ENCODE results near the gene NUP107.
"Not testable (repeated sequence)": the region's sequence is repeated elsewhere in the genome, so short reads cannot be mapped to it uniquely, and the experiment has no call there.

Gene NUP107

DNA sequence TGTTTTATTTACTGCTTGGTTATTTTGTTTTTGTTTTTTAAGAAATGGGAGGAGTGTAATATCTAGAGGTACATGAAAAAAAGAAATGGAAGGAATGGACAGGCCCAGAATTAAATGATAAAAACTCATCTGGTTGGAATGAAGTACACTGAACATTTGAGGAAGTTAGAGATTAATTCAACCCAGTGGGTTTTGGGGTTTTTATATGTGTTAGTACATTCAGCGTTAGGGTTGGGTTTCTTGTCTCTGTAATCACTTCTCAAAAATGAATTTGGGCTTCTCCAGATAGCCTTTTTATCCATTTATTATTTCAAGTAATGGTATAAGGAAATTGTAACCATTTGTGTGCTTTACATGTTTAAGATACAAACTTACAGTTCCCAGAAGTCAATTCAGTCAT, 19.5 kb upstream of the NUP107 start:
- Histone ChIP-seq H3K4me1 (ENCODE audit: control insufficient read depth, insufficient read depth, low read length, poor library complexity, severe bottlenecking) (no peaks in the 10 kb centered on the region), H3K36me3 (ENCODE audit: control insufficient read depth, insufficient read depth, low read length) (no peaks in the 10 kb centered on the region), H3K27me3 (replicated peaks; ENCODE audit: control insufficient read depth, insufficient read depth, low read length, poor library complexity, severe bottlenecking) (no peaks in the 10 kb centered on the region), H3K27ac (ENCODE audit: insufficient read depth, low read length, poor library complexity, severe bottlenecking) (no peak overlapping the region), H3K9me3 (ENCODE audit: control insufficient read depth, low read length) (no peaks in the 10 kb centered on the region), H3K4me3 (ENCODE audit: insufficient read depth, low read depth, low read length, poor library complexity, severe bottlenecking) (no peak overlapping the region)
- DNase-seq = no peak

DNA sequence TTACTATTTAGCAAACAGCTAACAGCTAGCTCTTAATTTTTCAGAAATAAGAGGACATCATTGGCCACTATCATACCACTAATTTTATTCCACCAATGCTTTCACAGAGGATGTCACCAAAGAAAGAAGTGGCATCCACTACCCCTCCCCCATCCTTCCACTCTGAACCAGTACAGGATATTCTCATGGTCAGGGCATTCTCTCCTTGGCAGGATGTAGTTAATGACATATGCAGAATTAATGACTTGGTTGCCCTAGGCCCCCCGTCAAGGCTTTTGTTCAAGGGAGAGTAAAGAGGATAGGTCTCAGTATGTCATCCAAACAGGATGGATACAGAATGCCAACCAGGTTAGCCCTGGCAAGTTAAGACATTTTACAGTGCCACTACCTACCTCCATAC, 18.9 kb upstream of the NUP107 start:
- Histone ChIP-seq H3K27ac (ENCODE audit: insufficient read depth, low read length, poor library complexity, severe bottlenecking) (no peak overlapping the region), H3K4me1 (ENCODE audit: control insufficient read depth, insufficient read depth, low read length, poor library complexity, severe bottlenecking) (no peaks in the 10 kb centered on the region), H3K9me3 (ENCODE audit: control insufficient read depth, low read length) (no peaks in the 10 kb centered on the region), H3K4me3 (ENCODE audit: insufficient read depth, low read depth, low read length, poor library complexity, severe bottlenecking) (no peak overlapping the region), H3K27me3 (replicated peaks; ENCODE audit: control insufficient read depth, insufficient read depth, low read length, poor library complexity, severe bottlenecking) (no peaks in the 10 kb centered on the region), H3K36me3 (ENCODE audit: control insufficient read depth, insufficient read depth, low read length) (no peaks in the 10 kb centered on the region)
- no peak for DNase-seq

DNA sequence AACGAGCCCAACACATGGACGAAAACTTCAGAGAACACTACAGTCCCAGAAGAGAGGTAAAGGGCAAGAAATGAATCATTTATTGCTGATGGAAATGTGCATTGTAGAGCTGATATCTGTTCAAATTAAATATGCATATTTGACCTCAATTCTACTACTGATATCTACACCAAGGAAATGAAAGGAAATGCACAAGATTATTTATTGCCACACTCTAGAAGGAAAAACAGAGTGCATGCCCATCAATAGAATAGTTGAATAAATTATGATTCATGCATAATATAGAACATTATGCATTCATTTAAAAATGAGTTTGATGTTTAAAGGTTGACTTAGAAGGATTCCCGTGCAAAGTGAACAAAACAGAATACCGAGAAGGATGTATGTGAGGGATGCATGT, 15.6 kb upstream of the NUP107 start:
- Histone ChIP-seq H3K36me3 (ENCODE audit: control insufficient read depth, insufficient read depth, low read length) (no peaks in the 10 kb centered on the region), H3K27ac (ENCODE audit: insufficient read depth, low read length, poor library complexity, severe bottlenecking) (no peak overlapping the region), H3K4me1 (ENCODE audit: control insufficient read depth, insufficient read depth, low read length, poor library complexity, severe bottlenecking) (peaks cover 13% of the 10 kb centered on the region), H3K4me3 (ENCODE audit: insufficient read depth, low read depth, low read length, poor library complexity, severe bottlenecking) (no peak overlapping the region), H3K9me3 (ENCODE audit: control insufficient read depth, low read length) (no peaks in the 10 kb centered on the region), H3K27me3 (replicated peaks; ENCODE audit: control insufficient read depth, insufficient read depth, low read length, poor library complexity, severe bottlenecking) (no peaks in the 10 kb centered on the region)
- no peak for DNase-seq

DNA sequence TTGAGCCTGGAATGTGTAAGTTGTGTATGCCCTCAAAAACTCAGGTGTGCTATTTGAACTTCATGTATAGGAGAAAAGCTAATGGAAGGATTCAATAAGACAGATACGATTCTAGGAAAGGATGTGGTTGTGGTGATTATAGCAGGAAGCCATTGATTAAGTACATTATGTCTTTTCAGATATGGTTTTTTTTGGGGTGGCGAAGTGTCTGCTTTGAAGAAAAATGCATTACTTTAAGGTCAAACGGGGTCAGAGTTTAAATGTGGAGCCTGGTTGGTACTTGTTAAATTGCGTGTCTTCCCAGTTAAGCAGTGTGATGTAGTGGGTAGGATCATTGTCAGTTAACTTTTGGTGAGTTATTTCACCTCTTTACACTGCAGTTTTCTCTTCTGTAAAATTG, 13.0 kb upstream of the NUP107 start:
- no peak for DNase-seq
- H3K27ac ChIP-seq (ENCODE audit: insufficient read depth, low read length, poor library complexity, severe bottlenecking) = peak overlapping the region; percentile 17
- H3K9me3 ChIP-seq (ENCODE audit: control insufficient read depth, low read length) = no peaks in the 10 kb centered on the region
- no peak overlapping the region for H3K4me3 ChIP-seq (ENCODE audit: insufficient read depth, low read depth, low read length, poor library complexity, severe bottlenecking)
- peaks cover 13% of the 10 kb centered on the region for H3K4me1 ChIP-seq (ENCODE audit: control insufficient read depth, insufficient read depth, low read length, poor library complexity, severe bottlenecking)
- H3K27me3 ChIP-seq (replicated peaks; ENCODE audit: control insufficient read depth, insufficient read depth, low read length, poor library complexity, severe bottlenecking) = no peaks in the 10 kb centered on the region
- H3K36me3 ChIP-seq (ENCODE audit: control insufficient read depth, insufficient read depth, low read length) = no peaks in the 10 kb centered on the region

DNA sequence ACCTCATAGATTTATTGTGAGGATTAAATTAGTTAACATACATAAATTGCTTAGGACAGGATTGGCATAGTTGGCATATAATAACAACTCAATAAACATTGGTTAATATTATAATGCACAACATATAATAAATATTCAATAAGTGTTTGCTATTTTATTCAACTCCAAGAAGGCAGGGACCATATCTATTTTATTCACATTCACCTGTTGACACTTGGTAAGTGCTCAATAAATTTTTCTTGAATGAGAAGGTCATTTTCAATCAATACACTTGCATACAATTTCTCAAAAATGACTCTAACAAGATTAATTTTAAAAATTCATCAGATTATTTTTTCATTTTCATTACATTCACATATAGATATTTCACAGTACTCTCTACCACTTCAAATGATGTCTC, 12.4 kb upstream of the NUP107 start:
- H3K27ac ChIP-seq (ENCODE audit: insufficient read depth, low read length, poor library complexity, severe bottlenecking) = peak overlapping the region; percentile 26

DNA sequence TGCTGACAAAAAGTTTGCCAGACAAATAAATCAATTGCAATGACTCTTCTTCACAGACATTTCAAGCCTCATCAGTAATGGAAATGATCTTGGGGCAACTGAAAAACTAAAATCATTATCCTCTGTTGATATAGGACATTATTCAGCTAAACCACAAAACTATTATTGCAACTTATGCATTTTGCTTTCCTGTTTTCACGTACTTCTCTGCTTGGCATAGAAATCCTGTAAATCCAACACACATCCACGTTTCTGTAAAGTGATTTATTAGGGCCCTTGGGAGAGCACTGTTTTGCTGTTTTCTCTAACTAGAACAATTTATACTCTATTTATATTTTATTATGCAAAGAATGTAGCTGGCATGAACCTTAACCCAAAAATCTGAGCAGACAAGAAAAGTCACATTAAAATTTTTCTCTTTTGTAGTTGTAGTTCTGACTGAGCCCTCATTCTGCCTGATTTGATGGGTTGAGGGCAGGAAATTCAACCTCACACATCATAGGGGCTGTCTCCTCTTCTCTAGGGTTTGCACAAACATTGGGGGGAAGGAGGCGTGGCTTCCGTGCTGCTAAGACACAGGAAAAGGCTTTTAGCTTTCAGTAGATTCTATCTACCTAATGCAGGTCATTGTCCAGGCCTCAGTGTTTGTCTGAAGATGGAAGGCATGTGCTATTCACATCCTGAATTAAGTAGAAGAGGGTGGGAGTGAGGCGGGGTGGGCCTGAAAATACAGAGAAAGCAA, 11.5 kb upstream of the NUP107 start:
- Histone ChIP-seq H3K9me3 (ENCODE audit: control insufficient read depth, low read length) (no peaks in the 10 kb centered on the region), H3K27me3 (replicated peaks; ENCODE audit: control insufficient read depth, insufficient read depth, low read length, poor library complexity, severe bottlenecking) (no peaks in the 10 kb centered on the region), H3K4me3 (ENCODE audit: insufficient read depth, low read depth, low read length, poor library complexity, severe bottlenecking) (peak overlapping the region; percentile 18), H3K4me1 (ENCODE audit: control insufficient read depth, insufficient read depth, low read length, poor library complexity, severe bottlenecking) (peaks cover 13% of the 10 kb centered on the region), H3K36me3 (ENCODE audit: control insufficient read depth, insufficient read depth, low read length) (no peaks in the 10 kb centered on the region), H3K27ac (ENCODE audit: insufficient read depth, low read length, poor library complexity, severe bottlenecking) (peak overlapping the region; percentile 41)
- peak; percentile 13 to 45 (median 40) for DNase-seq

More for the DNA sequence above, 12.4 kb upstream of the NUP107 start:
- no peak overlapping the region for H3K4me3 ChIP-seq (ENCODE audit: insufficient read depth, low read depth, low read length, poor library complexity, severe bottlenecking)
- no peaks in the 10 kb centered on the region for H3K9me3 ChIP-seq (ENCODE audit: control insufficient read depth, low read length)
- H3K4me1 ChIP-seq (ENCODE audit: control insufficient read depth, insufficient read depth, low read length, poor library complexity, severe bottlenecking) = peaks cover 13% of the 10 kb centered on the region
- no peaks in the 10 kb centered on the region for H3K36me3 ChIP-seq (ENCODE audit: control insufficient read depth, insufficient read depth, low read length)
- no peaks in the 10 kb centered on the region for H3K27me3 ChIP-seq (replicated peaks; ENCODE audit: control insufficient read depth, insufficient read depth, low read length, poor library complexity, severe bottlenecking)
- no peak for DNase-seq

DNA sequence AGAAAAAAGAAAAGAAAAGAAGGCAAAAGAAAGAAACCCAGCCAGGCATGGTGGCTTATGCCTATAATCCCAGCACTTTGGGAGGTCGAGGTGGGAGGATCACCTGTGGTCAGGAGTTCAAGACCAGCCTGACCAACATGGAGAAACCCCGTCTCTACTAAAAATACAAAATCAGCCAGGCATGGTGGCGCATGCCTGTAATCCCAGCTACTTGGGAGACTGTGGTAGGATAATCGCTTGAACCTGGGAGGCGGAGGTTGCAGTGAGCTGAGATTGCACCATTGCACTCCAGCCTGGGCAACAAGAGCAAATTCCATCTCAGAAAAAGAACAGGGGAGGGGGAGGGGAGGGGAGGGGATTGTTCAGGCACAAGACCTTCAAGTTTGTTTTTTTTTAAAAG, 9.9 kb upstream of the NUP107 start:
- H3K4me1 ChIP-seq (ENCODE audit: control insufficient read depth, insufficient read depth, low read length, poor library complexity, severe bottlenecking) = peaks cover 13% of the 10 kb centered on the region
- H3K9me3 ChIP-seq (ENCODE audit: control insufficient read depth, low read length); H3K27ac ChIP-seq (ENCODE audit: insufficient read depth, low read length, poor library complexity, severe bottlenecking); H3K4me3 ChIP-seq (ENCODE audit: insufficient read depth, low read depth, low read length, poor library complexity, severe bottlenecking); H3K27me3 ChIP-seq (replicated peaks; ENCODE audit: control insufficient read depth, insufficient read depth, low read length, poor library complexity, severe bottlenecking); DNase-seq; H3K36me3 ChIP-seq (ENCODE audit: control insufficient read depth, insufficient read depth, low read length): not testable (repeated sequence)

DNA sequence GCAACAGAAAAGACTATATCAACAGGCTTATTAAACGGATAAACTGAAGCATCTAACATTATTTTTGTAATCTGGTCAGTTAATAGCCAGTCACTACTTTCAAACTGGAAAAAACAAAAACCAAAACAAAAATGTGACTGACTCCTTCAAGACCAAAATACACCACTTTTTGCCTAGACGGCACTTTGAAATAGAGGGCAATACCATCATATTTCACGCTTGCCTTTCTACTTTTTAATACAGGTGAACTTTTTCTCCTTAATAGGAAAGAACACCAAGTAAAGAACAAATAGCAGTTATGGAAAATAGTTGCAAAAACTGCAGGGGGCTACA, 550 bp upstream of the NUP107 start:
- H3K4me1 ChIP-seq (ENCODE audit: control insufficient read depth, insufficient read depth, low read length, poor library complexity, severe bottlenecking) = peaks cover 17% of the 10 kb centered on the region
- DNase-seq = no peak
- H3K9me3 ChIP-seq (ENCODE audit: control insufficient read depth, low read length) = no peaks in the 10 kb centered on the region
- H3K27ac ChIP-seq (ENCODE audit: insufficient read depth, low read length, poor library complexity, severe bottlenecking) = peak overlapping the region; percentile 67
- peaks cover 7% of the 10 kb centered on the region for H3K36me3 ChIP-seq (ENCODE audit: control insufficient read depth, insufficient read depth, low read length)
- no peaks in the 10 kb centered on the region for H3K27me3 ChIP-seq (replicated peaks; ENCODE audit: control insufficient read depth, insufficient read depth, low read length, poor library complexity, severe bottlenecking)
- H3K4me3 ChIP-seq (ENCODE audit: insufficient read depth, low read depth, low read length, poor library complexity, severe bottlenecking) = peak overlapping the region; percentile 84

DNA sequence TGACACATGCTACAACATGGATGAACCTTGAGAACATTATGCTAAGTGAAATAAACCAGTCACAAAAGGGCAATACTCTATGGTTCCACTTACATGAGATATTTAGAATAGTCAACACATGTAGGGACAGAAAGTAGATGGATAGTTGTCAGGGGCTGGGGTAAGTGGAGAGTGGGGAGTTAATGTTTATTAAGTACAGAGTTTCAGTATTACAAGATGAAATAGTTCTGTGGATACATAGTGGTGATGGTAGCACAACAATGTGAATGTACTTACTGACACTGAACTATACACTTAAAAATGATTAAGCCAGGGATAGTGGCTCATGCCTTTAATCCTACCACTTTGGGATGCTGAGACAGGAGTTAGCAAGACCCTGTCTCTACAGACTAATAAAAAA, 8.7 kb downstream of the NUP107 start:
- Histone ChIP-seq H3K27ac (ENCODE audit: insufficient read depth, low read length, poor library complexity, severe bottlenecking) (no peak overlapping the region), H3K27me3 (replicated peaks; ENCODE audit: control insufficient read depth, insufficient read depth, low read length, poor library complexity, severe bottlenecking) (no peaks in the 10 kb centered on the region), H3K9me3 (ENCODE audit: control insufficient read depth, low read length) (no peaks in the 10 kb centered on the region), H3K36me3 (ENCODE audit: control insufficient read depth, insufficient read depth, low read length) (peaks cover 61% of the 10 kb centered on the region), H3K4me3 (ENCODE audit: insufficient read depth, low read depth, low read length, poor library complexity, severe bottlenecking) (no peak overlapping the region), H3K4me1 (ENCODE audit: control insufficient read depth, insufficient read depth, low read length, poor library complexity, severe bottlenecking) (no peaks in the 10 kb centered on the region)
- no peak for DNase-seq

DNA sequence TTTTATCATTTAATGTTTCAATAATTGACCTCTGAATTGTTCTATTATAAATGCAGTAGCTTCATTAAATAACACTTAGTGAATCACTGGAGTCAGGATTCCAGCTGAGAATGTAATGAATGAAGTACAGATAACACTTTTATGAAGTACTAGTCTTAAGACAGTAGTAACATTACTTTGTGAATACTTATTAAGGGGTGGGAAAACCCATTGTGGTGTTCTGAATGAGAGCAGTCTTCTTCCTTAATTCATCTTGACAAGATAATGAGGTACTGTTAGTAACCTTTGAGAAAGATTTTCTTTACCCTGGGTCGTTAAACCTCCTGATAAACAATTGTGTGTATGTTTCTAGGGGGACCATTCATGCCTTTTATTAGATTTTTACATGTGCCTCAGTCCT, 12.7 kb downstream of the NUP107 start:
- no peak for DNase-seq
- no peaks in the 10 kb centered on the region for H3K9me3 ChIP-seq (ENCODE audit: control insufficient read depth, low read length)
- no peak overlapping the region for H3K4me3 ChIP-seq (ENCODE audit: insufficient read depth, low read depth, low read length, poor library complexity, severe bottlenecking)
- no peak overlapping the region for H3K27ac ChIP-seq (ENCODE audit: insufficient read depth, low read length, poor library complexity, severe bottlenecking)
- H3K27me3 ChIP-seq (replicated peaks; ENCODE audit: control insufficient read depth, insufficient read depth, low read length, poor library complexity, severe bottlenecking) = no peaks in the 10 kb centered on the region
- no peaks in the 10 kb centered on the region for H3K4me1 ChIP-seq (ENCODE audit: control insufficient read depth, insufficient read depth, low read length, poor library complexity, severe bottlenecking)
- peaks cover 28% of the 10 kb centered on the region for H3K36me3 ChIP-seq (ENCODE audit: control insufficient read depth, insufficient read depth, low read length)
